DND-41 (cell line): ENCODE results near the gene TMEM255B.

Experiments used
- EZH2 ChIP-seq: IDR thresholded peaks from 3 replicates; pipeline ENCODE4 v1.6.1; 2012; ENCODE audit warnings: borderline replicate concordance, low read depth, mild to moderate bottlenecking, moderate library complexity, low read length, inconsistent platforms; ENCODE audit not compliant: severe bottlenecking
- TF ChIP-seq, protein P1 (sequence below): IDR thresholded peaks from 2 replicates; pipeline ENCODE4 v1.5.1; 2012; ENCODE audit warnings: borderline replicate concordance, low read length, moderate library complexity, mild to moderate bottlenecking; ENCODE audit not compliant: poor library complexity, severe bottlenecking; ENCODE audit errors: extremely low read depth

DNA sequence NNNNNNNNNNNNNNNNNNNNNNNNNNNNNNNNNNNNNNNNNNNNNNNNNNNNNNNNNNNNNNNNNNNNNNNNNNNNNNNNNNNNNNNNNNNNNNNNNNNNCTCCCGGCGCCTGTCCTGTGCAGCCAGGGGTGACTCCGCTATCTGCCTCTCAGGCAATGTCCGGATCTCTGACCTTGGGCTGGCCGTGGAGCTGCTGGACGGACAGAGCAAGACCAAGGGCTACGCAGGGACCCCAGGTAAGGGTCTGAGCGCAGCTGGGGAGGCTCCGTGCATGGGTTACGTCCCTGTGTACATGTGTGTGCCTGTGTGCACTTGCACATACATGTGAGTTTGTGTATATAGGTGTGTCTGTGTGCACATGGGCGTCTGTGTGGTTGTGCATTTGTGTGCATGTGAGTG is 36.1 kb upstream of the TMEM255B start:
- TF ChIP-seq, protein P1, sequence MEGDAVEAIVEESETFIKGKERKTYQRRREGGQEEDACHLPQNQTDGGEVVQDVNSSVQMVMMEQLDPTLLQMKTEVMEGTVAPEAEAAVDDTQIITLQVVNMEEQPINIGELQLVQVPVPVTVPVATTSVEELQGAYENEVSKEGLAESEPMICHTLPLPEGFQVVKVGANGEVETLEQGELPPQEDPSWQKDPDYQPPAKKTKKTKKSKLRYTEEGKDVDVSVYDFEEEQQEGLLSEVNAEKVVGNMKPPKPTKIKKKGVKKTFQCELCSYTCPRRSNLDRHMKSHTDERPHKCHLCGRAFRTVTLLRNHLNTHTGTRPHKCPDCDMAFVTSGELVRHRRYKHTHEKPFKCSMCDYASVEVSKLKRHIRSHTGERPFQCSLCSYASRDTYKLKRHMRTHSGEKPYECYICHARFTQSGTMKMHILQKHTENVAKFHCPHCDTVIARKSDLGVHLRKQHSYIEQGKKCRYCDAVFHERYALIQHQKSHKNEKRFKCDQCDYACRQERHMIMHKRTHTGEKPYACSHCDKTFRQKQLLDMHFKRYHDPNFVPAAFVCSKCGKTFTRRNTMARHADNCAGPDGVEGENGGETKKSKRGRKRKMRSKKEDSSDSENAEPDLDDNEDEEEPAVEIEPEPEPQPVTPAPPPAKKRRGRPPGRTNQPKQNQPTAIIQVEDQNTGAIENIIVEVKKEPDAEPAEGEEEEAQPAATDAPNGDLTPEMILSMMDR, result no peak
- no peak for TF ChIP-seq EZH2
